GM13977 (cell line): ENCODE measurements around the gene IGF2R.

Source experiments
- DNase-seq: peaks from one replicate; pipeline ENCODE4 v3.0.0; 2012; ENCODE audit warnings: low spot score
- CTCF ChIP-seq: IDR thresholded peaks from 2 replicates; pipeline ENCODE4 v1.5.1; 2012; ENCODE audit warnings: mild to moderate bottlenecking, control low read depth; ENCODE audit not compliant: insufficient read depth; ENCODE audit errors: extremely low read depth, missing control alignments
- in situ Hi-C: fragments of 300-500 bp; cut with MboI; formaldehyde crosslinking; loops from one replicate; pipeline ENCODE4 v1.12.0; 2022; ENCODE audit warnings: low sequenced_read_pairs, low pct_unique_long_range_greater_than_20kb, mixed read lengths, inconsistent platforms; ENCODE audit not compliant: unreplicated experiment

Gene IGF2R

GRCh38 chr6:160117137-160117536 lies 148.3 kb downstream of the IGF2R start:
- in situ Hi-C loops, result no loop called here
- DNase-seq, result no peak
- no peak for TF ChIP-seq CTCF

GRCh38 chr6:160118620-160119229 lies 149.8 kb downstream of the IGF2R start:
- TF ChIP-seq CTCF, result no peak
- DNase-seq, result no peak
- in situ Hi-C loops, result no loop called here

GRCh38 chr6:160120087-160120486 lies 151.2 kb downstream of the IGF2R start:
- no peak for TF ChIP-seq CTCF
- in situ Hi-C loops, result no loop called here
- no peak for DNase-seq

- no peak for DNase-seq
- no peak for TF ChIP-seq CTCF
- in situ Hi-C loops, result no loop called here
Measured at GRCh38 chr6:160121558-160121957, 152.7 kb downstream of the IGF2R start, which contains the start of gene SLC22A1. TSS of gene SLC22A1 (plus strand) at chr6:160121815. CDS start at chr6:160121936, 121 bp downstream.

- TF ChIP-seq CTCF, result no peak
- in situ Hi-C loops, result no loop called here
- no peak for DNase-seq
Measured at GRCh38 chr6:160121981-160122380, 153.1 kb downstream of the IGF2R start.

GRCh38 chr6:160122744-160123143 lies 153.9 kb downstream of the IGF2R start:
- TF ChIP-seq CTCF, result no peak
- in situ Hi-C loops, result no loop called here
- DNase-seq, result no peak
